Activated CD8-positive, alpha-beta T cell treated with anti-CD3 and anti-CD28 coated beads for 36 hours (primary cell): ENCODE data around the gene ADAMTS2. TPM values are rescaled to one million over a fixed set of nuclear protein-coding genes. Genes with fewer than 3 reads are reported as not detected.

ENCODE experiments used
- ATAC-seq: fragments of 200-7000 bp; cut with Tn5 transposase; one replicate; pipeline ENCODE4 v1.10.0; 2021; ENCODE audit warnings: mild to moderate bottlenecking, moderate library complexity
- CTCF ChIA-PET: fragments of 350-600 bp; sonication (Branson Sonifier 250); formaldehyde crosslinking; loops from one replicate; lab custom pipeline; 2021; ENCODE audit warnings: antibody characterized with exemption; lab: Charles Lee
- POLR2A ChIA-PET: fragments of 350-600 bp; sonication (Branson Sonifier 250); formaldehyde crosslinking; loops from one replicate; lab custom pipeline; 2021; ENCODE audit warnings: antibody characterized with exemption; lab: Charles Lee
- DNase-seq: peaks from one replicate; pipeline ENCODE4 v3.0.0-alpha.2; 2020
- H3K27ac Mint-ChIP-seq: one replicate; pipeline ENCODE4 v1.8.0; 2021; ENCODE audit warnings: mild to moderate bottlenecking, mixed read lengths
- H3K27me3 Mint-ChIP-seq: one replicate; pipeline ENCODE4 v1.8.0; 2021; ENCODE audit warnings: mixed read lengths
- H3K36me3 Mint-ChIP-seq: one replicate; pipeline ENCODE4 v1.8.0; 2021; ENCODE audit warnings: low read depth, mixed read lengths
- H3K4me1 Mint-ChIP-seq: one replicate; pipeline ENCODE4 v1.8.0; 2021; ENCODE audit warnings: low read depth, mixed read lengths
- H3K4me3 Mint-ChIP-seq: one replicate; pipeline ENCODE4 v1.8.0; 2021; ENCODE audit warnings: mild to moderate bottlenecking, moderate library complexity, mixed read lengths
- H3K9me3 Mint-ChIP-seq: one replicate; pipeline ENCODE4 v1.8.0; 2021; ENCODE audit warnings: mixed read lengths
- CTCF ChIP-seq: fragments of 200-600 bp; IDR thresholded peaks from one replicate; pipeline ENCODE4 v1.8.0; 2022; ENCODE audit warnings: antibody characterized with exemption, mild to moderate bottlenecking
- intact Hi-C: fragments of 100-400 bp; cut with micrococcal nuclease; formaldehyde crosslinking; loops from one replicate; pipeline ENCODE4 v1.10.0; 2022
- total RNA-seq, 2 experiments: library from RNA; stranded (reverse); gene quantifications; one replicate each; pipeline ENCODE4 v1.2.3, GENCODE V29; 2021

The ADAMTS2 gene
- total RNA-seq, 2 experiments from 2014 or later = not detected

GRCh38 chr5:179276838-179277395 is 68.3 kb downstream of the ADAMTS2 start:
- ATAC-seq (no peak), DNase-seq (no peak)
- CTCF ChIA-PET = no interaction called here
- no peak overlapping the region for H3K27ac Mint-ChIP-seq
- H3K4me1 Mint-ChIP-seq = no peaks in the 10 kb centered on the region
- no peak overlapping the region for H3K4me3 Mint-ChIP-seq
- no peaks in the 10 kb centered on the region for H3K36me3 Mint-ChIP-seq
- no peaks in the 10 kb centered on the region for H3K27me3 Mint-ChIP-seq
- no peaks in the 10 kb centered on the region for H3K9me3 Mint-ChIP-seq
- TF ChIP-seq CTCF = no peak
- intact Hi-C loops = no loop called here
- POLR2A ChIA-PET = no interaction called here

- ATAC-seq = no peak
- intact Hi-C loops = no loop called here
- H3K36me3 Mint-ChIP-seq = no peaks in the 10 kb centered on the region
- POLR2A ChIA-PET = no interaction called here
- CTCF ChIA-PET = no interaction called here
- TF ChIP-seq CTCF = no peak
- no peak overlapping the region for H3K4me3 Mint-ChIP-seq
- no peaks in the 10 kb centered on the region for H3K9me3 Mint-ChIP-seq
- H3K27ac Mint-ChIP-seq = no peak overlapping the region
- no peaks in the 10 kb centered on the region for H3K27me3 Mint-ChIP-seq
- no peak for DNase-seq
- no peaks in the 10 kb centered on the region for H3K4me1 Mint-ChIP-seq
These were observed 69.1 kb downstream of the ADAMTS2 start for GRCh38 chr5:179275941-179276837.

GRCh38 chr5:179275381-179275878 is 69.8 kb downstream of the ADAMTS2 start:
- TF ChIP-seq CTCF = no peak
- no peaks in the 10 kb centered on the region for H3K36me3 Mint-ChIP-seq
- no peaks in the 10 kb centered on the region for H3K9me3 Mint-ChIP-seq
- CTCF ChIA-PET = no interaction called here
- H3K27ac Mint-ChIP-seq = no peak overlapping the region
- H3K4me1 Mint-ChIP-seq = no peaks in the 10 kb centered on the region
- ATAC-seq (no peak), DNase-seq (no peak)
- no peaks in the 10 kb centered on the region for H3K27me3 Mint-ChIP-seq
- intact Hi-C loops = no loop called here
- H3K4me3 Mint-ChIP-seq = no peak overlapping the region
- POLR2A ChIA-PET = no interaction called here

GRCh38 chr5:179274321-179275315 is 70.6 kb downstream of the ADAMTS2 start:
- no peak for TF ChIP-seq CTCF
- DNase-seq = no peak
- Mint-ChIP-seq H3K9me3 (no peaks in the 10 kb centered on the region), H3K4me1 (no peaks in the 10 kb centered on the region), H3K27me3 (no peaks in the 10 kb centered on the region), H3K4me3 (no peak overlapping the region), H3K27ac (no peak overlapping the region), H3K36me3 (no peaks in the 10 kb centered on the region)
- ChIA-PET CTCF (no interaction called here), POLR2A (no interaction called here)
- intact Hi-C loops = no loop called here
- no peak for ATAC-seq
